GM21447 (cell line): ENCODE results near the gene TNFSF9.
"Not testable (repeated sequence)": the region's sequence is repeated elsewhere in the genome, so short reads cannot be mapped to it uniquely, and the experiment has no call there.

ENCODE experiments used
- ATAC-seq: cut with Tn5 transposase; IDR thresholded peaks from one replicate; pipeline ENCODE4 v1.9.1; 2021; ENCODE audit not compliant: unreplicated experiment

TNFSF9 gene

DNA sequence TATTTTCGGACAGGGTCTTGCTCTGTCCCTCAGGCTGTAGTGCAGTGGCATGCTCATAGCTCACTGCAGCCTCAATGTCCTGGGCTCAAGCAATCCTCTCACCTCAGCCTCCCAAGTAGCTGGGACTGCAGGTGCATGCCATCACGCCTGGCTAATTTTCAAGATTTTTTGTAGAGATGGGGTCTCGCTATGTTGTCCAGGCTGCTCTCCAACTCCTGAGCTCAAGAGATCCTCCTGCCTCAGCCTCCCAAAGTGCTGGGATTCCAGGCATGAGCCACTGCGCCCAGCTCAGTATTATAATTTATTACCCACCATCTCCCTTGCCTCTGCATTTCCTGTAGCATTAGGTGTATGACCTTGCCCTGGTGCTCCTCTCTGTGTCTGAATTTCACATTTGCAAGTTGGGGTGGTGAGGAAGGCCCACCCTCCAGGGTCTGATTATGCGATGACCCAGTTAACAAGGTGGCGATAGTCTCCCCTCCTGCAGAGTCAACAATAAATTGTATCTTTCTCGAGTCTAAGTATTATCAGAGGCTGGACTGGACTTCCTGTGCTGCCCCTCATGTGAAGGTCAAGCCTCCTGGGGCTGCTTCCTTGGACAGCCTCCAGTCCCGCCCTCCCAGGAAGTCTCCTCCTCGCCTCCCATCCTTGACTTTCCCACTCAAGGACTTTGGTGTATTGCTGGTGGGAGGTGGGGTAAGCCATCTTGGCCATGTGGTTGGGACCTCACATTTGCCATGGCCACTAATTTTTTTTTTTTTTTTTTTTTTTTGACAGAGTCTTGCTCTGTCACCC lies 27.2 kb upstream of the TNFSF9 start:
- ATAC-seq: no peak

DNA sequence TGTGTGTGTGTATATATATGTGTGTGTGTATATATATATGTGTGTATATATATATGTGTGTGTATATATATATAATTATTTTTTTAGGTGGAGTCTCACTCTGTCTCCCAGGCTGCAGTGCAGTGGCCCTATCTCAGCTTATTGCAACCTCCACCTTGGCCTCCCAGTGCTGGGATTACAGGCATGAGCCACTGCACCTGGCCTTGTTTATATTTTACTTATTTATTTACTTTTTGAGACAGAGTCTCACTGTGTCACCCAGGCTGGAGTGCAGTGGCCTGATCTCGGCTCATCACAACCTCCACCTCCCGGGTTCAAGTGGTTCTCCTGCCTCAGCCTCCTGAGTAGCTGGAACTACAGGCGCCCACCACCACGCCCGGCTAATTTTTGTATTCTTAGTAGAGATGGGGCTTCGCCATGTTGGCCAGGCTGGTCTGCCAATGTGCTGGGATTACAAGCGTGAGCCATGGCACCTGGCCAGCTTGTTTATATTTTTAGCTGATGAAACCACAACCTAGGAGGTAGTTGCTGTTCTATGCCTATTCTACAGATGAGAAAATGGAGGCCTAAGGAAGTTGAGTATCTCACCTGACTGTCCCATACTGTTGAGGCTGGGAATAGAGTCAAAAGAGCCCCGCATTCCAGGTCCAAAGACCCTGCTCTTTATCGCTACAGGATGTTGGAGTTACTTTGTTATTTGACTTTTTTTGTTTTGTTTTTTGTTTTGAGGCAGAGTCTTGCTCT lies 22.6 kb upstream of the TNFSF9 start:
- not testable (repeated sequence) for ATAC-seq

DNA sequence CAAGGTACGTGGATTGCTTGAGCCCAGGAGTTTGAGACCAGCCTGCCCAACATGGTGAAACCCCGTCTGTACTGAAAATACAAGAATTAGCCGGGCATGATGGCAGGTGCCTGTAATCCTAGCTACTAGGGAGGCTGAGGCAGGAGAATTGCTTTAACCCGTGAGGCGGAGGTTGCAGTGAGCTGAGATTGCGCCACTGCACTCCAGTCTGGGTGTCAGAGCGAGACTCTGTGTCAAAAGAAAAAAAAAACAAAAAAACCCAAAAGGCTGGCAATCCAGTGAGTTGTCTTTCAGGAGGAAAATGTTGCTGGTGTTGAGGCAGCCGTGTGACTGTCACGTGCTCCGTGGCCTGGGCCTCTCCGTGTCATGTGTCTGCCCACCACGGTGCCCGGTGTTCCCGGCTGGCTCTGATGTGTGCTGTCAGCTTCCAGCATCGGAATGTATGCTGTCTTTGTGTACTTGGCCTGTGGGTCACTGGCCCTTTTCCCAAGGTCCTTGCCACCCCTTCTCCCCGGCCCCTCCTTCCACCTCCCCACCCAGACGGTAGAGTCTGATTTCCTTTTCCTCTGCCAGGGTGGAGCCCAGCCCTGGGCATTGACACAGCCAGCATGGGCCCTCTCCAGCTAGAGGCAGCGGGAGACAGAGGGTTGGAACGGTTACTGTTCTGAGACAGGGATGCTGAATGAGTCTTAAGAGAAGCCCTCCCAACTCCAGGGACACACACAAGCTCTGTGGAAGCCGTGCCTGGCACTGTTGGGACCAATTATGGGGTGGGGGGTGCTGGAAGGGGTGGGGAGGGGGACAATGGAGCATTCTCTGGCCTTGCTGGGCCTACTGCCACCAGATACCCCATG lies 21.5 kb upstream of the TNFSF9 start:
- ATAC-seq: no peak

DNA sequence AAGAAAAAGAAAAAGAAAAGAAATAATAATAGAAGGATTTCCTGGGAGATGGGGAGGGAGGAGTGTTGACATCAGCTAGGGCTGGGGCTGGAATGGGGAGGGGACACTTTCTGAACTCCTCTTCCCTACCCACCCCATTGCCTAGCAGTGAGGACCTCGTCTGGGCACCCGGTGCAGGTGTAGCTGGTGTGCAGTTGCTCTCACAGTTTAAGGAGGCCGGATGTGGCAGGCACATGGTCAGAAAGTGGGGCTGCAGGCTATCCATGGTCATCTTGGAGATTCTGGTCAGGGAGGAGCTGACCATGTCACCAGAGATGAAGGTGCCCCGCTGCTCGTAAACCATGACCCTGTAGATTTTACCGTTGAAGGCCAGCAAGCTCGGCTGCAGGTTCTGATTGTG lies 20.2 kb upstream of the TNFSF9 start:
- no peak for ATAC-seq

DNA sequence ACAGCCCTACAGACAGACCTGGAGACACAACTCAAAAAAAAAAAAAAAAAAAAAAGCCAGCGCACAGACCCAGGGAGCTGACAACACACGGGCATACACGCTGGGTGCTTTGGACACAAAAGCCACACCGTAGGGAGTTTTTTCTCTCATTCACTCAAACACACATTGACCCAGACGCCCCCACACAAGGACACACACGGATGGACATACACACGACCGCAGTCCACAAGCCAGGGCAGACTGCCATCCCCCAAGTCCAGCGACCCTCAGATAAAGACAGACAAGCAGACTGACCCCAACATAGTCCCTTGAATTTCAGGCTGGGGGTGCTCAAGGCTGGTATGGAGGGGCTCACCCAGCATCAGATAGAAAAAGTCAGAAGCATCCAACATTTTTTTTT lies 16.7 kb upstream of the TNFSF9 start:
- no peak for ATAC-seq

DNA sequence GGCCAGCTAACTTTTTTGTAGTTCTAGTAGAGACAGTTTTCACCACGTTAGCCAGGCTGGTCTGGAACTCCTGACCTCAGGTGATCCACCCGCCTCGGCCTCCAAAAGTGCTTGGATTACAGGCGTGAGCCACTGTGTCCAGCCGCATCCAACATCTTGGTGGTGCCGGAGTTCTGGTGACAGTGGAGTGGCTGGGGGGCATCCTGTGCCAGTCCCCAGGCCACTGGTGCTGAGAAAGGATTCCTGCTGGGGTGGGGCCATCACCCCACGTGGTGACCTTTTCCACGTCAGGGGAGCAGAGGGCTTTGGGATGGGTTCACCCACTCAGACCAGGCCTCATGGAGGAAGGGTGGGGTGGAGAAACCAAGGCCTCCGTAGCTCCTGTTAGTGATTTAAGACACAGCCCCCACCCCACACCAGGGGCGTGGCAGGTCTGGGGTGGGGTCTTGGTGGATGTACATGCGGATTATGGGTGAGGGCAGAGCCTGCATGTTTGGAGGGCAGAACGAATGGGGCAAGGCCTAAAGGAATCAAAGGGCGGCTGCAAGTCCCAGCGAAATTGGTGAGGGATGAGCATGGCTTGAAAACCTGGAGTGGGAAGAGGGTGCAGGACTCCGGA lies 15.8 kb upstream of the TNFSF9 start:
- ATAC-seq: no peak

DNA sequence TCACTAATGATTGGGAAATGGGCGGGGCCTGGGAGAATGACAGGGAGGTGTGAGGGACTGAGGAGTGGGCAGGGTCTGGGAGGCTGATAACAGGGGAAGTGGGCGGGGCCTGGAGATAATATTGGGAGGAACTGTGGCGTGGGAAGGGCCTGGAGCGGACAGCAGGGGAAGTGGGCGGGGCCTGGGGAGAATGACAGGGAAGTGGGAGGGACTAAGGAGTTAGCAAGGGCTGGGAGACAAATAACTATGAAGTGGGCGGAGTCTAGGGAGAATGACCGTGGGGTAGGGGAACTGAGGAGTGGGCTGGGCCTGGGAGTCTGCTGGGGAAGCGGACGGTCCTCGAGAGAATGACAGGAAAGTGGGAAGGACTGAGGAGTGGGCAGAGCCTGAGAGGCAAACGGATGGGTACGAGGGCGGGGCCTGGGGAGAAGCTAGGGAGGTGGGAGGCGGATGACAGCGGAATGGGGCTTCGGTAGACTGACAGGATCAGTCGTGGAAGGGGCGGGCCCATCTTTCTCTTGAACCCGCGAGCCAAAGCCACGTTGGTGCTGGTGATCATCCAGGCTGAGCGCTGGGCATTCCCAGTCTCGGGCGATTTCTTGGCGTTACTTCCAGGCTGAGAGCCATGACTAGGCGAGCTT lies 14.7 kb upstream of the TNFSF9 start:
- ATAC-seq: peak; percentile 55

DNA sequence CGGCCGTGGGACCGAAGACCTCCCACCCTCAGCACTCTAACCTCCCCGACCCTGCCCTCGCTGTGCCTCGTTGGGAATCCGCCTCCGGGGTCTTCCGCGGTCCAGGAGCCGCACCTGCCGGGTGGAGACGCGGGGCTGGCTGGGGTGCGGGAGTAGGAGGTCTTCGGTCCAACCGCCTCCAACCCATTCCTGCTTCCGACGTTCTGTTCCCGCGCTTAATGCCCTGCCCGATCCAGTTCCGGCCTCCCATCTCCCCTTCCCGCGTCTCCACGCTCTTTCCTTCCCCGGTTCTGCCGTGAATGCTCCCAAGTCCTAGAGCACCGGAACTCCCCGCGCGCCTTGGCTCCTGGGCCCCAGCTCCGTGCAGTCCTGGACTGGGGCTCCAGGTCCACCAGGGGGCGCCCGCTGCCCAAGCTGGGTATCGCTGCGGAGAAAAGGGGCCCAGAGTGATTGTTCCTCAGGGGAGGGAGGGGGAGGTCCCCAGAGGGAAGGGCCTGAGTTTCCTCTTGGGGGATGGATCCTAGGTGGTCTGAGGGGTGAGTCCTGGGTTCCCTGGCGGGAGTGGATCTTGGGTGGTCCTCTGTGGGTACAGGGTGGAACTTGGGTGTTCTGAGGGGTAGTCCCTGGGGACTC lies 14.1 kb upstream of the TNFSF9 start:
- peak; percentile 44 for ATAC-seq

DNA sequence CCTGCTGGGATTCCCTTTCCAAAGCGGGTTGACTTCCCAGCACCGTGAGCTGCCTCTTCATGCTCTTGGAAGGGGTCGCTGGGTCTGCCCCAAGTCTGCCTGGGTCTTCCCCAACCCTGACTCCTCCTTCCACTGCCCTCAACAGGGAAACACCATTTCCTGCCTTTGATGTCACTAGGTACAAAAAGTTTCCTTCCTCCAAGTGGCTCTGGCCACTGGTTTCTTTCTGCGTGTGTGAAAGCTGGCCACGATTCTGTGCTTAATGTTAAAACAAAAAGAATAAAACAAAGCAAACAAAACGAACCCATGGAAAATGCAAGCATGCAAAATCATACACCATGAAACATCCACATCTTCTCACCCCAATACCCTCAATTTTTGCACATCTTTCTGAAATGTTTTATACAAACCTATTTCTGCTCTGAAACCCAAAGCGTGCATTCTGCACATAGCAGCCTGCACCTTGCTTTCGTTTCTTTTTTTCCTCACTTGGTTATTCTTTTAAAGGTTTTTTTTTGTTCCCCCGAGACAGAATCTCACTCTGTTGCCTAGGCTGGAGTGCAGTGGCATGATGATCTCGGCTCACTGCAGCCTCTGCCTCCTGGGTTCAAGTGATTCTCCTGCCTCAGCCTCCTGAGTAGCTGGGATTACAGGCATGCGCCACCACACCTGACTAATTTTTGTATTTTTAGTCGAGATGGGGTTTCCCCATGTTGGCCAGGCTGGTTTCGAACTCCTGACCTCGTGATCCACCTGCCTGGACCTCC lies 12.5 kb upstream of the TNFSF9 start:
- ATAC-seq: no peak

DNA sequence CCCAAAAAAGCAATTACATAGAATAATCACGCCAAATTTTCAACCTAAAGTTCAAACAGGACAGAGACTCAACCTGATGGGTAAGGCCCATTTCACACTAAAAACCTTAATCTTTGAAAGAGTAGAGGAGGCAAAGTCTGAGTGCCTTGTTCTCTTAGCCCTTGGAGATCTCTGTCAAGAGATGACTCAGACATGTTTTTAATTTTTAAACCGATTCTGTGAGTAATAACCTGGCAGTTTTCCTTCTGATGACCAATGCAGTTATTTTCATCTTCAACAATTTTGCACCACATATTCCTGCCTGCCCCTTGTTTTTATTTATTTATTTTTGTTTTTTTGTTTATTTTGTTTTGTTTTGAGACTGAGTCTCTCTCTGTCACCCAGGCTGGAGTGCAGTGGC lies 11.5 kb upstream of the TNFSF9 start:
- ATAC-seq: no peak

DNA sequence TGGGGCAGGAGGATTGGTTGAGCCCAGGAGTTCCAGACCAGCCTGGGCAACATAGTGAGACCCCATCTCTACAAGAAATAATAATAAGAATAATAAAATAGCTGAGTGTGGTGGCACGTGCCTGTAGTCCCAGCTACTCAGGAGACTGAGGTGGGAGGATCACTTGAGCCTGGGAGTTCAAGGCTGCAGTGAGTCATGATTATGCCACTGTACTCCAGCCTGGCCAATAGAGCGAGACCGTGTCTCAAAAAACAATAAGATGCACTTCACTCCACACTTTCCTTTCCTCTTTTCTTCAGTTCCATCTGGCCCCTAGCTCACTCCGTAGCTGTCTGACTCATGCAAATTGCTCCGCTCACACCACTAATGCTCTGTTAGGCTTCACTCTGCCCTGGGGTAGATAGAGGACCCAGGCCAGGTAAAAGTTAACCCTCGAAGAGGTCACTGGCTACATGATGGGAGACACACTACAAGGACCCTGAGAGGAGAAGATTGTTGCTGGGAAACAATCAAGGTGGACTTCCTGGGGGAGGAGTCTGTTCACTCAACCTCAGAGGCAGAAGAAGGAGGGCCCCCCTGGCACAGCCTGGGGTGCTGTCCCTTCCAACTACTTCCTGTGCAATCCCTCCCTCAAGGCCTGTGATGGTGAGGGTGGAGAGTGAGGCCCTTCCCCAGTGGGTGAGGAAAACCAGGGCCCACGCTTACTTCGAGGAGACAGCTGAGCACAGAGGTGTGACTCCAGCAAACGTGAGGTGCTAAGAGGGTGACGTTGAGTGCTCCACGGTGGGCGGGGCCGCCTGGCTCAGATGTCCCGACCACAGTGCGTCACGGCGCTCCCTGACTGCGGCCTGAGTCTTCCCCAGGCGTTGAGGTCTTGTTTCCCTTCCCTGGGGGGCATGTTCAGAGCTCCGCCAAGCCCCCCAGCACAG lies 8.8 kb upstream of the TNFSF9 start:
- ATAC-seq: peak; percentile 39

DNA sequence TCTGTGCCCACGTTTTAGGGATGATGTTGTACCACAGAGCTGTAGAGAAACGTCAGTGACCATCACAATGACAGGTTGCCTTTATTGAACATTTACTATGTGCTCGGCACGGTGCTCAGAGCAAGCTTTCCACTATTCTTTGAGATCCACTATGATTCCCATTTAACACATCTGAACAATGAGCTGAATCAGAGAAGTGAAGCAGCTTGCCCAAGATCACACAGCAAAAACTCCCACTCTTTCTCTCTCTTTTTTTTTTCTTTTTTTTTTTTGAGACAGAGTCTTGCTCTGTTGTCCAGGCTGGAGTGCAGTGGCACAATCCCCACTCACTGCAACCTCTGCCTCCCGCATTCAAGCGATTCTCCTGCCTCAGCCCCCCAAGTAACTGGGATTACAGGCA lies 8.1 kb upstream of the TNFSF9 start:
- no peak for ATAC-seq

DNA sequence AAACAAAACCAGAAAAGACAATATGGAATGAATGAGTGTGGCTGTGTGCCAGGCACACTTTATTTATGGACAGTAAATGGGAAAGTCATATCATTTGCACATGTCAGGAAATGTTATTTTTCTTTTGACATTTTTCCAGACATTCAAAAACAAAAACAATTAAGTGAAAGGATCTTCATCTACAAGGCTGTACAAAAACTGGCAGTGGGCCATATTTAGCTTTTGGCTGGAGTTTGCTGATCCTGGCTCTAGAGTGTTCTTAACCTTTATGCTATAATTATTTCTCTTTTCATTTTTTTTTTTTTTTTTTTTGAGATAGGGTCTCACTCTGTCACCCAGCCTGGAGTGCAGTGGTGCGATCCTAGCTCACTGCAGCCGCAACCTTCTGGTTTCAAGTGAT lies 6.5 kb upstream of the TNFSF9 start:
- ATAC-seq: no peak

DNA sequence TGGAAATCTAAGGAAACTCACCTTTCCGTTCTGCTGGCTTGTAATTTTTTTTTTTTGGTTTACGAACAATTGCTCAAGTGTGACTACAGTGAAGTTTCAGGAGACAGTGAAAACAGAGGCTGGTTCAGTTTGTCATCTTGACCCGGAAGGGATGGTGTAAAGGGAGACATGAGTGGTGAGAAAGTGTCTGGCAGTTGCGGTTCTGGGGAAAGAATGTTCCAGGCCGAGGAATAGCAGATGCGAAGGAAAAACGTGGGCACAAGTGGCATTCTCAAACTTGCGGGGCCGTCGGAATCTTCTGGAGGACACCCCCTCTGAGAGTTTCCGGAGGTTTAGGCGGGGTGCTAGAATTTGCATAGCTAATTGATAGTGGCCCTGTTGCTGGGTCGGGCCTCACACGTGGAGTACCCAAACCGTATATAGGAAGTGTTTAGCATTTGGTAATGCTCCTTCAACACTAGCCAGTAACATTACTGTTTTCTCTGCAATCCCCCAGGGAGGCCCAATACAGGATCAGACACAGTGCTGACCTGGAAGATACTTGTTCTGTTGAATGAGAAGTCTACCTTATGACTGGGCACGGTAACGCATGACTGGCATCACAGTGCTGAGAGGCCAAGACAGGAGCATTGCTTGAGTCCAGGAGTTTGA lies 2.8 kb upstream of the TNFSF9 start:
- peak; percentile 54 for ATAC-seq

DNA sequence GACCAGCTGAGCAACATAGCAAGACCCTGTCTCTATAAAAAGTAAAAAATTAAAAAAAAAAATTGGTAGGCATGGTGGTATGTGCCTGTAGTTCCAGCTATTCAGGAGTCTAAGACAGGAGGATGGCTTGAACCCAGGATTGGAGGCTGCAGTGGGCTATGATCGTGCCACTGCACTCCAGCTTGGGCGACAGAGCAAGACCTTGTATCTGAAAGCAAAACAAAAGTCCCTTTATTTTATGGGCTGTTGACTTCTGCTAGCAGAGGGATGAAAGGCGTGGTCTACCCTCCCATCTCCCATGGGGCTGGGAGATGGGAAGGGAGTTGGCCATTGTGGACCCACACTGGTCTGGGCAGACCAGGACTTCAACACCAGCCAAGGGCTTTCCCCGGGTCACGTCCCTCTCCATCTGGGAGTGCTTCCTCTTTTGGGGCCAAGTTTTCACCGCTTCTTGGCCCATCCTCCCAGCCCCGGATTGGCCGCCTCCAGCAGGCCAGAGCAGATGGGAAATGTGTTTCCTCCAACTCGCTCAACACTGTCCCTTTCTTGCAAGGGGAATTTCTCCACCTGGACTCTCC lies 2.2 kb upstream of the TNFSF9 start:
- peak; percentile 18 for ATAC-seq

DNA sequence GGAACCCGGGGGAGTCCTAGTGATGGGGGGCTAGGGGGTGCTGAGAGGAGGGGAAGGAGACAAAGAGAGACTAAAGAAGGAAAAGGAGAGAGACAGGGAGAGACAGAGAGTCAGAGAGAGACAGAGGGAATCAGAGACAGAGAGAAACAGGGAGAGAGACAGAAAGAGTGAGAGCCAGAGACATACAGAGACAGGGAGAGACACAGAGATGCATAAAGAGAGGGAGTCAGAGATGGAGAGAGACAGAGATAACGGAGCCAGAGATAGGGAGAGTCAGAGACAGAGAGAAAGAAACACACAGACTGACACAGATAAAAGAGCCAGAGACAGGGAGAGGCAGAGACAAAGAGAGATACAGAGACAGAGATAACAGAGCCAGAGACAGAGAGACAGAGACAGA lies 1.5 kb upstream of the TNFSF9 start:
- no peak for ATAC-seq

DNA sequence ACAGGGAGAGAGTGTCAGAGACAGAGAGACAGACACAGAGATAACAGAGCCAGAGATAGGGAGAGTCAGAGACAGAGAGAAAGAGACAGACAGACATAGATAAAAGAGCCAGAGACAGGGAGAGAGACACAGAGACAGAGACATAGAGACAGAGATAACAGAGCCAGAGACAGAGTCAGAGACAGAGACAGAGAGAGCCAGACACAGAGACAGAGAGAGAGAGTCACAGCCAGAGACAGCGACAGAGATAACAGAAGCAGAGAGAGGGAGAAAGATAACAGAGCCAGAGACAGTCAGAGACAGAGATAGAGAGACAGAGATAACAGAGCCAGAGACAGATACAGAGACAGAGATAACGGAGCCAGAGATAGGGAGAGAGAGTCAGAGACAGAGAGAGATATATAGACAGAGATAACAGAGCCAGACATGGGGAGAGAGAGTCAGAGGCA lies 865 bp upstream of the TNFSF9 start:
- no peak for ATAC-seq
